HFF-Myc (cell line): ENCODE data around the gene RPL41.
A peak's percentile ranks its signal among the peaks of the same experiment; 100 is the strongest.
"Not testable (repeated sequence)": the region's sequence is repeated elsewhere in the genome, so short reads cannot be mapped to it uniquely, and the experiment has no call there.

Source experiments
- DNase-seq: peaks from one replicate; pipeline ENCODE4 v3.0.0-alpha.2; 2011; ENCODE audit warnings: low read depth; ENCODE audit errors: extremely low read depth
- H3K4me3 ChIP-seq: replicated peaks from 2 replicates; pipeline ENCODE4 v1.5.1; 2011; ENCODE audit warnings: low read depth, mild to moderate bottlenecking, control low read depth, low read length
- TF ChIP-seq, protein P1 (sequence below): IDR thresholded peaks from 2 replicates; pipeline ENCODE4 v1.5.1; 2012; ENCODE audit warnings: mild to moderate bottlenecking, low read depth, low read length, control low read depth; ENCODE audit errors: missing control alignments

RPL41 gene

DNA sequence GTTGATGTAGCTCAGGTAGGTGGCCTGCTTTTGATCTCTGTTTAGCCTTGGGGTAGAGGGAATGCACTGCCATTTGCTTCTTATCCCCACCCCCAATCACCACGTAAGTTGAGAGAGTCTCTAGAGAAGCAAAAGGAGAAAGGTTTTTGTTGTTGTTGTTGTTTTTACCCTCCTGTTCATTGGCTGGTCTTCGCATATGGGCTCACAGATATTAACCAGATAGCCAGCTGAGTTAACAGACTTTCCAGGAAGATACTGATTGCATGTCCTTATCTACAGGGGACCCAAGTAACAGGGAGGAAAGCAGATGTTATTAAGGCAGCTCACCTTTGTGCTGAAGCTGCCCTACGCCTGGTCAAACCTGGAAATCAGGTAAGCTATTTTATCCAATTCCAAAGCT, 9.2 kb upstream of the RPL41 start:
- peak overlapping the region; percentile 91; the same call in 1 of the 2 replicates for H3K4me3 ChIP-seq
- no peak for DNase-seq
- TF ChIP-seq, protein P1, sequence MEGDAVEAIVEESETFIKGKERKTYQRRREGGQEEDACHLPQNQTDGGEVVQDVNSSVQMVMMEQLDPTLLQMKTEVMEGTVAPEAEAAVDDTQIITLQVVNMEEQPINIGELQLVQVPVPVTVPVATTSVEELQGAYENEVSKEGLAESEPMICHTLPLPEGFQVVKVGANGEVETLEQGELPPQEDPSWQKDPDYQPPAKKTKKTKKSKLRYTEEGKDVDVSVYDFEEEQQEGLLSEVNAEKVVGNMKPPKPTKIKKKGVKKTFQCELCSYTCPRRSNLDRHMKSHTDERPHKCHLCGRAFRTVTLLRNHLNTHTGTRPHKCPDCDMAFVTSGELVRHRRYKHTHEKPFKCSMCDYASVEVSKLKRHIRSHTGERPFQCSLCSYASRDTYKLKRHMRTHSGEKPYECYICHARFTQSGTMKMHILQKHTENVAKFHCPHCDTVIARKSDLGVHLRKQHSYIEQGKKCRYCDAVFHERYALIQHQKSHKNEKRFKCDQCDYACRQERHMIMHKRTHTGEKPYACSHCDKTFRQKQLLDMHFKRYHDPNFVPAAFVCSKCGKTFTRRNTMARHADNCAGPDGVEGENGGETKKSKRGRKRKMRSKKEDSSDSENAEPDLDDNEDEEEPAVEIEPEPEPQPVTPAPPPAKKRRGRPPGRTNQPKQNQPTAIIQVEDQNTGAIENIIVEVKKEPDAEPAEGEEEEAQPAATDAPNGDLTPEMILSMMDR = no peak

DNA sequence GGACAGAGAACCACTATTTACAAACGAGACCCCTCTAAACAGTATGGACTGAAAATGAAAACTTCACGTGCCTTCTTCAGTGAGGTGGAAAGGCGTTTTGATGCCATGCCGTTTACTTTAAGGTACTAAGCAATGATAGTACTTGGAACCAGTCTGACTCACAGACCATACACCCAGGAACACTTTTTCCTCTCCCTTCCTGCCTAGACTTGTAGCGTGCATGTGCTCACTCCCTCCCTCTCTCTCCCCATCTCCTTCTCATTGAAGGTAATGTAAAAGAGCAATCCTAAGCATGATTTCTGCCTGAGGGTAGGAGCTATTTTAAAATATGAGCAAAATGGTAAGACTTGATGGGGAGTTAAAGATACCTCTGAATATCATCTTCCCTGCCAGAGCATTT, 5.9 kb upstream of the RPL41 start:
- no peak overlapping the region for H3K4me3 ChIP-seq
- TF ChIP-seq, protein P1 = no peak
- DNase-seq = no peak

DNA sequence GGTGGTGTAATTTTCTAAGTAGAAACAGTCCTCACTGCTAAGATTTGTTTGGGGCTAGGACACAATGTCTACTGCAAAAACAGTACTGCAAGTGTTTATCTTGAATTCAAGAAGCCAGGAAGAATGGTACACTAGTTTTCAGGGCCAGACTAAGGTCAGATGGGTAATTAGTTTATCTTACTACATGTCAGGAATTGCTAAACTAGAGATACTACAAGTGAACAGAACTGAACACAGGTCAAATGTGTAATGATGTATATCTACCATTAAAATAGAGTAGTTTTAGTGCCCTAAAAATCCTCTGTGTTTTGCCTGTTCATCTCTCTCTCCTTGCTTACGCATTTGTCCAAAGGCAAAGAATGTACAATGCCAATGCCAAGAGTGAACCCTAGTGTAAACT, 2.3 kb upstream of the RPL41 start:
- DNase-seq = no peak
- H3K4me3 ChIP-seq = no peak overlapping the region
- TF ChIP-seq, protein P1 = no peak

DNA sequence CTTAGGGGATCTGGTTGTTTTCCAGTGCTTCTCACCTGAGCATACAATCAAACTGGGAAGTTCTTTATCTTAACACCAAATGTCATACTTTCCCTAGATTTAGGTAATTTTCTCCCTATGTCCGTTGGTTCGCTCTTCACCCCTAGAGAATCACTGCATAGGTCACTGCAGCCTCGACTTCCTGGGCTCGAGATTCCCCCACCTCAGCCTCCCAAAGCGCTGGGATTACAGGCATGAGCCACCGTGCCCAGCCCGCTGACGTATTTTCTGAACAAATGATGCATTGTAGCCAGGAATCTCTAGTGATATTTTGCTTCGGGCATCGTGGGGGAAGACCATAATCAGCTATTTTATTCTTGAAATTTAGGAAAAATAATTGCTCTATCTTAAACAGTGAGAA, 1.1 kb upstream of the RPL41 start:
- H3K4me3 ChIP-seq = peak overlapping the region; percentile 83
- TF ChIP-seq, protein P1 = no peak
- DNase-seq = no peak

DNA sequence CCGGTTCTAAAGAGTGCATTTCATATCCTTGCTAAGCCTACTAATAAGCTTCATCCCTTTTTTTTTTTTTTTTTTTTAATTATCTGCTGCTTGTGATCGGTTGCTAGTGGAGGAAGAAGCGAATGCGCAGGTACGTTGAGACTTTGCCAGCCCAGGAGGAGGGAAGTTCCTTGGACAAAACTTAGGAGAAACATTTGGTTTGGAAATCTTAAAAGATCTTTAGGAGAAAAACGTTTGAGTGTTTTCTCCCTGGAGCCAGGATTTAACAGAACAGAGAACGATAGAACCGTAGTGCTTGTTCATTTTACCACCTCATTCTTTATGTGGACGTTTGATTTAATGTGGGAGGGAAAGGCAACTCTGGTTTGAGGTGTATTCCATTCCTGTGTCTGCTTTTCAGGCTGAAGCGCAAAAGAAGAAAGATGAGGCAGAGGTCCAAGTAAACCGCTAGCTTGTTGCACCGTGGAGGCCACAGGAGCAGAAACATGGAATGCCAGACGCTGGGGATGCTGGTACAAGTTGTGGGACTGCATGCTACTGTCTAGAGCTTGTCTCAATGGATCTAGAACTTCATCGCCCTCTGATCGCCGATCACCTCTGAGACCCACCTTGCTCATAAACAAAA, 761 bp downstream of the RPL41 start:
- DNase-seq = not testable (repeated sequence)

DNA sequence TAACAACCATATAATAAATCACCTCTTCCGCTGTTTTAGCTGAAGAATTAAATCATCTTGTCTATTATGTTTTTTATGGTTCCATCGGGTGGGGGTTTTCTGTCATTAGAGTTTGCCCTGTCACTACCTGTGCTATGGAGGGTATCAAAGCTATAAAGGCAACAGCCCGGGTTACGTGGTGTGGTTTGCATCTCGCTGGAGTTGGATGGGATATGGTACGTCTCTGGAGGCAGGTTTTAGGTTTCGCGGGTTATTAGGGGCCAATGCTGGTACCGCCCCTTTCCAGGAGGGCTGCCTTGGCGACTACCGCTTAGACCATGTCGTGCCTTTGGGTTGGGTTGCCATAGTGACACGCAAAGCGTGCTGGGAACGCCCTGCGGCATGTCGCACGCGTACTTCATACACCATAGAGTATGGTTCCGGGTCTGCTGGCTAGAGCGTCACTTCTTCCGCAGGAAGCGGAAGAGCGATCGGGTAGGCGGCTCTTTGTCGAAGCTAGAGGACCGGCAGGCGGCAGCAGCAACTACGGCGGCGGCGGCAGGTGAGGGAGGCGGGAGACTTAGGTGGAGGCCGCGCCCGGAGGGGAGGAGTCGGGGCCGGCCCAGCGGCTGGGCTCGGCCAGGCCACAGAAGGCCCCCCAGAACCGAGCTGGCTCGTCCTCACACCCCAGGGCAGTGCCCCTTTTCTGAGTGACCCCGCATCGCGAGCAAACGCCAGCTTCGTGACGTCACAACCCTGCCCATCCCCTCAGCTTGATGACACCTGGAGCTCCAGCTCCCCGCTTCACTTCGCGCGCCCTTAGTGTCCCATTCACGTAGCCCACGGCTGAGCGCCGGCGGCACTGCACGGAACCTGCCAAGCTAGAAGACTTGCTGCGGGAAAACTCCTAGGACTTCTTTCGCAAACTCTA, 1.6 kb downstream of the RPL41 start, which contains the start of gene ZC3H10:
Gene ZC3H10 (plus strand): TSS at position 489 of the 910 bp plus-strand sequence. CDS start 2,297 bp downstream, outside the sequence.
- peak; percentile 99 for DNase-seq
- TF ChIP-seq, protein P1 = peak; percentile 47
- peak within 1 kb of the TSS; percentile 83 for H3K4me3 ChIP-seq

More for the DNA sequence above, 761 bp downstream of the RPL41 start:
- peak overlapping the region; percentile 83 for H3K4me3 ChIP-seq

DNA sequence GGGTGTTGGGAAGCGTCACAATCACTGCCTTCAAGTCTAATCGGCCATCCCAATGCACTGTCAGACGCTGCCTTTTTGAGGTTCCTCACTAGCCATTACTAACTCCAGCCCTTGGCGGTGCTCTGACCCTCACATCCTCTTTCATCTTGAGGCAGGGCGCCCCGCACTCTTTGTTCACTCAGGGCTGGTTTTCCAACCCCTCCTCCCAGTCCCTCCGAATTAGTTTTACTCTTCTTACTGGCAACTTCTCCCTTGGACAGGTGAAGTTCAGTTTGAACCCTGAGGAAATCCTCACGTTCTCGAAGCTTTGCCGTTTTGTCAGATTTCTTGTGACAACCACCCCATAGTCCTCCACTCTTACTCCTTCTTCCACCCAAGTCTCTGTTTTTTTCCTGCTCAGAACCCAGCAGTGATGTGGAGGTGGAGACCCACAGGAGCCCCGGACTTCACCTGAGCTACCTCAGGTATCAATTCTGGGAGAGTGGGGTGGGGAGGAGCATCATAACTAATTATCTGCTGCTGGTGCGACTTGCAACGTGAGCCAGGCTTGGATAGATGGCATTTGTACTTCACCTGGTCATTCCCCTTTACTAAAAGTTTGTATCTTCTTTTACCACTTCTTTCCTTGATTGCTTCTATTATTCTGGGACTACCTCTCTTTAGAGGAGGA, 2.4 kb downstream of the RPL41 start:
- peak overlapping the region; percentile 83 for H3K4me3 ChIP-seq
- DNase-seq = no peak
- TF ChIP-seq, protein P1 = no peak
